OCI-LY1 (cell line): ENCODE data around the gene CIRBP.

ENCODE experiments used
- H2AFZ ChIP-seq: fragments of 200-600 bp; sonication (generic), shearing (Covaris generic); 2 replicates; pipeline ENCODE4 v1.6.0; 2014; ENCODE audit warnings: antibody characterized with exemption, mild to moderate bottlenecking, low read length
- H3F3A ChIP-seq: fragments of 200-600 bp; sonication (generic), shearing (Covaris generic); 2 replicates; pipeline ENCODE4 v1.6.0; 2014; ENCODE audit warnings: mild to moderate bottlenecking, antibody characterized with exemption, low read length, moderate library complexity; ENCODE audit not compliant: insufficient read depth
- H3K27ac ChIP-seq: fragments of 200-600 bp; sonication (generic); 2 replicates; pipeline ENCODE4 v1.5.1; 2014; ENCODE audit warnings: low read length, mixed run types, mild to moderate bottlenecking, low read depth; ENCODE audit not compliant: poor library complexity, severe bottlenecking
- H3K27me3 ChIP-seq: fragments of 200-600 bp; sonication (generic); 2 replicates; pipeline ENCODE4 v1.6.0; 2014; ENCODE audit warnings: antibody characterized with exemption, mild to moderate bottlenecking, low read length, moderate library complexity; ENCODE audit not compliant: insufficient read depth
- H3K36me3 ChIP-seq: fragments of 200-600 bp; sonication (generic); 2 replicates; pipeline ENCODE4 v1.6.1; 2014; ENCODE audit warnings: mild to moderate bottlenecking, antibody characterized with exemption, low read length, moderate library complexity, mixed read lengths; ENCODE audit not compliant: insufficient read depth
- H3K4me1 ChIP-seq: fragments of 200-600 bp; sonication (generic); 2 replicates; pipeline ENCODE4 v1.5.1; 2014; ENCODE audit warnings: mild to moderate bottlenecking, low read length, moderate library complexity; ENCODE audit not compliant: insufficient read depth, severe bottlenecking
- H3K4me2 ChIP-seq: fragments of 200-600 bp; sonication (generic), shearing (Covaris generic); 2 replicates; pipeline ENCODE4 v1.6.1; 2014; ENCODE audit warnings: low read length
- H3K4me3 ChIP-seq: fragments of 200-600 bp; sonication (generic); 2 replicates; pipeline ENCODE4 v1.5.1; 2014; ENCODE audit warnings: low read length, low read depth, mild to moderate bottlenecking, mixed read lengths; ENCODE audit not compliant: poor library complexity, severe bottlenecking
- H3K79me2 ChIP-seq: fragments of 200-600 bp; shearing (Covaris generic); 2 replicates; pipeline ENCODE4 v1.6.1; 2016; ENCODE audit warnings: mixed run types, low read length, mixed read lengths; ENCODE audit not compliant: insufficient read depth
- H3K9ac ChIP-seq: fragments of 200-600 bp; sonication (generic), shearing (Covaris generic); 2 replicates; pipeline ENCODE4 v1.6.1; 2014; ENCODE audit warnings: mild to moderate bottlenecking, low read length, mixed read lengths
- H3K9me2 ChIP-seq: fragments of 200-600 bp; sonication (generic), shearing (Covaris generic); 2 replicates; pipeline ENCODE4 v1.6.1; 2014; ENCODE audit warnings: low read depth, mild to moderate bottlenecking, low read length, mixed read lengths
- H3K9me3 ChIP-seq: fragments of 200-600 bp; shearing (Covaris generic); 2 replicates; pipeline ENCODE4 v1.6.1; 2014; ENCODE audit warnings: low read length, mixed read lengths
- H4K20me1 ChIP-seq: fragments of 200-600 bp; sonication (generic), shearing (Covaris generic); 2 replicates; pipeline ENCODE4 v1.6.0; 2016; ENCODE audit warnings: mild to moderate bottlenecking, low read length; ENCODE audit not compliant: insufficient read depth
- EZH2 ChIP-seq: fragments of 200-600 bp; sonication (generic), shearing (Covaris generic); IDR thresholded peaks from 2 replicates; pipeline ENCODE4 v1.8.0; 2017; ENCODE audit warnings: borderline replicate concordance, mixed run types, mild to moderate bottlenecking, antibody characterized with exemption, low read length, moderate library complexity, mixed read lengths
- TF ChIP-seq, protein P1 (sequence below): fragments of 200-600 bp; sonication (generic), shearing (Covaris generic); IDR thresholded peaks from 2 replicates; pipeline ENCODE4 v1.5.1; 2017; ENCODE audit warnings: mild to moderate bottlenecking, antibody characterized with exemption, low read length, moderate library complexity, mixed read lengths

Gene CIRBP

GRCh38 chr19:1227304-1228054 is 41.7 kb upstream of the CIRBP start:
- no peak overlapping the region for H2AFZ ChIP-seq
- no peaks in the 10 kb centered on the region for H3K27me3 ChIP-seq
- H3K9ac ChIP-seq: no peak overlapping the region
- no peaks in the 10 kb centered on the region for H3K9me3 ChIP-seq
- H3K27ac ChIP-seq: no peak overlapping the region
- H3K79me2 ChIP-seq: no peaks in the 10 kb centered on the region
- H3K4me3 ChIP-seq: no peak overlapping the region
- no peaks in the 10 kb centered on the region for H4K20me1 ChIP-seq
- H3K4me2 ChIP-seq: no peak overlapping the region
- no peaks in the 10 kb centered on the region for H3K9me2 ChIP-seq
- TF ChIP-seq, protein P1, sequence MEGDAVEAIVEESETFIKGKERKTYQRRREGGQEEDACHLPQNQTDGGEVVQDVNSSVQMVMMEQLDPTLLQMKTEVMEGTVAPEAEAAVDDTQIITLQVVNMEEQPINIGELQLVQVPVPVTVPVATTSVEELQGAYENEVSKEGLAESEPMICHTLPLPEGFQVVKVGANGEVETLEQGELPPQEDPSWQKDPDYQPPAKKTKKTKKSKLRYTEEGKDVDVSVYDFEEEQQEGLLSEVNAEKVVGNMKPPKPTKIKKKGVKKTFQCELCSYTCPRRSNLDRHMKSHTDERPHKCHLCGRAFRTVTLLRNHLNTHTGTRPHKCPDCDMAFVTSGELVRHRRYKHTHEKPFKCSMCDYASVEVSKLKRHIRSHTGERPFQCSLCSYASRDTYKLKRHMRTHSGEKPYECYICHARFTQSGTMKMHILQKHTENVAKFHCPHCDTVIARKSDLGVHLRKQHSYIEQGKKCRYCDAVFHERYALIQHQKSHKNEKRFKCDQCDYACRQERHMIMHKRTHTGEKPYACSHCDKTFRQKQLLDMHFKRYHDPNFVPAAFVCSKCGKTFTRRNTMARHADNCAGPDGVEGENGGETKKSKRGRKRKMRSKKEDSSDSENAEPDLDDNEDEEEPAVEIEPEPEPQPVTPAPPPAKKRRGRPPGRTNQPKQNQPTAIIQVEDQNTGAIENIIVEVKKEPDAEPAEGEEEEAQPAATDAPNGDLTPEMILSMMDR: no peak
- no peak for TF ChIP-seq EZH2
- peaks cover 41% of the 10 kb centered on the region for H3K36me3 ChIP-seq
- H3K4me1 ChIP-seq: peaks cover 5% of the 10 kb centered on the region
- H3F3A ChIP-seq: no peaks in the 10 kb centered on the region

DNA sequence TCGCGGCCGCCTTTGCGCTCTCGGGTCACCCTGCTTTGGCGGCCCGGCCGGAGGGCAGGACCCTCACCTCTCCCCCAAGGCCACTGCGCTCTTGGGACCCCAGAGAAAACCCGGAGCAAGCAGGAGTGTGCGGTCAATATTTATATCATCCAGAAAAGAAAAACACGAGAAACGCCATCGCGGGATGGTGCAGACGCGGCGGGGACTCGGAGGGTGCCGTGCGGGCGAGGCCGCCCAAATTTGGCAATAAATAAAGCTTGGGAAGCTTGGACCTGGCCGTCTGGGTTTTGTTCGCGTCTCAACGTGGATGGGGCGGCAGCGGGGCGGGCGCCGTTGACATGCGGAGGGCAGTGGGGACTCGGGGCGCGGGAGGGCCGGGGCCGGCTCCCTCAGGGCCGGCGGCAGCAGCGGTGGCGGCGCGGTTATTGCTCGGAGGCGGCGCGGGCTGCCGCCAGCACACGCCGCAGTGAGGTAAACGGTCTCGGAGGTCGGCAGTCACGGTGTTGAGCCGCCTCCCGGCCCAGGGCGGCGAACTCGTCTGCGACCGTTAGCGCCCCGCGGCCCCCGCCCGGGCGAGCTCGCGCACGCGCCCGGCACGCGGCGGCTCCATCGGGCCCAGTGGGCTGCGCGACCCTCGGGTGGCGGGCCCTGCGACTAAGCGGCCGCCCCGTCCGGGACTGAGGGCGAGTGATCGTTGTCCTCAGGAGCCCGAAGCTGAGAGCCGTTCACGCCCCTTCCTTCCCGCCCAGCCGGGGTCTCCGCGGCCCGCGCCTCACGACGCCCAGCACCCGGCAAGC is 40.8 kb upstream of the CIRBP start:
- H3F3A ChIP-seq: no peaks in the 10 kb centered on the region
- no peaks in the 10 kb centered on the region; the same call in 1 of the 2 replicates for H3K27me3 ChIP-seq
- no peak overlapping the region for H3K9ac ChIP-seq
- H3K36me3 ChIP-seq: peaks cover 33% of the 10 kb centered on the region
- H3K9me2 ChIP-seq: no peaks in the 10 kb centered on the region
- TF ChIP-seq, protein P1: no peak
- TF ChIP-seq EZH2: no peak
- H2AFZ ChIP-seq: no peak overlapping the region
- H3K9me3 ChIP-seq: no peaks in the 10 kb centered on the region
- no peak overlapping the region for H3K4me2 ChIP-seq
- H3K4me3 ChIP-seq: no peak overlapping the region
- no peaks in the 10 kb centered on the region for H3K4me1 ChIP-seq
- no peaks in the 10 kb centered on the region for H4K20me1 ChIP-seq
- H3K27ac ChIP-seq: no peak overlapping the region
- no peaks in the 10 kb centered on the region for H3K79me2 ChIP-seq

GRCh38 chr19:1229056-1229923 is 39.8 kb upstream of the CIRBP start:
- no peak overlapping the region for H3K4me2 ChIP-seq
- no peaks in the 10 kb centered on the region for H3K9me3 ChIP-seq
- H3K4me1 ChIP-seq: no peaks in the 10 kb centered on the region
- no peak overlapping the region for H3K9ac ChIP-seq
- H3K4me3 ChIP-seq: no peak overlapping the region
- no peaks in the 10 kb centered on the region; the same call in 1 of the 2 replicates for H3K27me3 ChIP-seq
- no peak overlapping the region for H2AFZ ChIP-seq
- TF ChIP-seq EZH2: no peak
- TF ChIP-seq, protein P1: no peak
- H3F3A ChIP-seq: no peaks in the 10 kb centered on the region
- H3K9me2 ChIP-seq: no peaks in the 10 kb centered on the region
- no peaks in the 10 kb centered on the region for H4K20me1 ChIP-seq
- no peak overlapping the region for H3K27ac ChIP-seq
- peaks cover 26% of the 10 kb centered on the region for H3K36me3 ChIP-seq
- H3K79me2 ChIP-seq: no peaks in the 10 kb centered on the region
